ENCODE data around the gene MAP2. TPM values are rescaled to one million over a fixed set of nuclear protein-coding genes. Genes with fewer than 3 reads are reported as not detected.
A peak's percentile ranks its signal among the peaks of the same experiment; 100 is the strongest.

MAP2 gene
- total and polyA plus RNA-seq, 2 experiments from 2014 or later, result 2.9 to 4.4 TPM

DNA sequence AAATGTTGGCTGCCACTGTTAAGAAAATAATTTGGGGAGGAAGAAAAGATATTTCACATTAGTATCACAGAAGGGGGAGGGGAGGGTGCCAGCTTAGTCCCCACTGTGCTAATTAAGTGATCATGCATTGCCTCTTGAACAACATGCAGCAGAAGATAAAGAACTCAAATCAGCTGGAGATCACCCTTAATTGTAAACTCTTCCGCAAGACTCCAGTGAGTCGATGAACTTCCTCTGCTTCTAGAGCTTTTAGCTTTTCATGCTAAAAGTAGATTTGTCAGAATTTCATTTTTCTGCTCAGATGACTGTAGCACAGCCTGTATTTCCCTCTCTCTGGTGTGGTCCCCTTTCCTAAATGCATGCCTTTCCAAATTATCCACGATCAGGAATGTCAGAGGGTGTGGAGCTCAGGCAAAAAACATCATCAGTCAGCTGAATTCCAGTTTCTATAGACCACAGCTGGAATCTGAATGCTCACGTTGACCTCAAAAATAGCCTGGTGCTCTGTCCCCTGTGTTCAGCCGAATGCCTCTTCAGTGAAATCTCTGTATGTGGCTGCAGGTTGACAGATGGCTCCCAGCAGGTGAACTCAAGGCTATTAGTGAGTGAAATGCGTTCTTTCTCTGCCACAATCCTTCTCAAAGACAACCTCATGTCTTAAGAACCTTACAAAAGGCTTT lies 191.0 kb downstream of the MAP2 start:
- DNase-seq (ENCODE audit: low spot score) (peak; percentile 52), ATAC-seq (peak; percentile 89)
- no peaks in the 10 kb centered on the region for H3K79me2 ChIP-seq (replicated peaks; ENCODE audit: insufficient read depth)
- Mint-ChIP-seq H3K9me3 (peaks cover 23% of the 10 kb centered on the region), H3K4me3 (peak overlapping the region; percentile 52), H3K36me3 (ENCODE audit: low read depth) (peaks cover 21% of the 10 kb centered on the region), H3K27ac (peak overlapping the region; percentile 84), H3K4me1 (peaks cover 38% of the 10 kb centered on the region), H3K27me3 (ENCODE audit: insufficient read depth, low read depth, poor library complexity) (peaks cover 4% of the 10 kb centered on the region)
- H3K4me3 ChIP-seq, result 0 out of 2 replicates have a peak overlapping the region, but pooled peaks have one; percentile 4
- H3K36me3 ChIP-seq (ENCODE audit: insufficient read depth), result no peaks in the 10 kb centered on the region
- no peaks in the 10 kb centered on the region for H3K9me2 ChIP-seq (ENCODE audit: insufficient read depth)
- peak overlapping the region; percentile 47 for H3K4me2 ChIP-seq
- H3K27me3 ChIP-seq (ENCODE audit: insufficient read depth), result no peaks in the 10 kb centered on the region
- peaks cover 19% of the 10 kb centered on the region for H3K4me1 ChIP-seq (ENCODE audit: insufficient read depth)
- TF ChIP-seq, protein P1, sequence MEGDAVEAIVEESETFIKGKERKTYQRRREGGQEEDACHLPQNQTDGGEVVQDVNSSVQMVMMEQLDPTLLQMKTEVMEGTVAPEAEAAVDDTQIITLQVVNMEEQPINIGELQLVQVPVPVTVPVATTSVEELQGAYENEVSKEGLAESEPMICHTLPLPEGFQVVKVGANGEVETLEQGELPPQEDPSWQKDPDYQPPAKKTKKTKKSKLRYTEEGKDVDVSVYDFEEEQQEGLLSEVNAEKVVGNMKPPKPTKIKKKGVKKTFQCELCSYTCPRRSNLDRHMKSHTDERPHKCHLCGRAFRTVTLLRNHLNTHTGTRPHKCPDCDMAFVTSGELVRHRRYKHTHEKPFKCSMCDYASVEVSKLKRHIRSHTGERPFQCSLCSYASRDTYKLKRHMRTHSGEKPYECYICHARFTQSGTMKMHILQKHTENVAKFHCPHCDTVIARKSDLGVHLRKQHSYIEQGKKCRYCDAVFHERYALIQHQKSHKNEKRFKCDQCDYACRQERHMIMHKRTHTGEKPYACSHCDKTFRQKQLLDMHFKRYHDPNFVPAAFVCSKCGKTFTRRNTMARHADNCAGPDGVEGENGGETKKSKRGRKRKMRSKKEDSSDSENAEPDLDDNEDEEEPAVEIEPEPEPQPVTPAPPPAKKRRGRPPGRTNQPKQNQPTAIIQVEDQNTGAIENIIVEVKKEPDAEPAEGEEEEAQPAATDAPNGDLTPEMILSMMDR (conservative IDR thresholded peaks at IDR 0.05; ENCODE audit: low read depth in 2 of 2), result no peak
- peak; percentile 67 for TF ChIP-seq NANOG (IDR thresholded peaks at IDR 0.05; ENCODE audit: borderline replicate concordance)
- no peak for TF ChIP-seq POLR2AphosphoS5 (IDR thresholded peaks at IDR 0.05; ENCODE audit: low read depth)
- TF ChIP-seq, protein P2, sequence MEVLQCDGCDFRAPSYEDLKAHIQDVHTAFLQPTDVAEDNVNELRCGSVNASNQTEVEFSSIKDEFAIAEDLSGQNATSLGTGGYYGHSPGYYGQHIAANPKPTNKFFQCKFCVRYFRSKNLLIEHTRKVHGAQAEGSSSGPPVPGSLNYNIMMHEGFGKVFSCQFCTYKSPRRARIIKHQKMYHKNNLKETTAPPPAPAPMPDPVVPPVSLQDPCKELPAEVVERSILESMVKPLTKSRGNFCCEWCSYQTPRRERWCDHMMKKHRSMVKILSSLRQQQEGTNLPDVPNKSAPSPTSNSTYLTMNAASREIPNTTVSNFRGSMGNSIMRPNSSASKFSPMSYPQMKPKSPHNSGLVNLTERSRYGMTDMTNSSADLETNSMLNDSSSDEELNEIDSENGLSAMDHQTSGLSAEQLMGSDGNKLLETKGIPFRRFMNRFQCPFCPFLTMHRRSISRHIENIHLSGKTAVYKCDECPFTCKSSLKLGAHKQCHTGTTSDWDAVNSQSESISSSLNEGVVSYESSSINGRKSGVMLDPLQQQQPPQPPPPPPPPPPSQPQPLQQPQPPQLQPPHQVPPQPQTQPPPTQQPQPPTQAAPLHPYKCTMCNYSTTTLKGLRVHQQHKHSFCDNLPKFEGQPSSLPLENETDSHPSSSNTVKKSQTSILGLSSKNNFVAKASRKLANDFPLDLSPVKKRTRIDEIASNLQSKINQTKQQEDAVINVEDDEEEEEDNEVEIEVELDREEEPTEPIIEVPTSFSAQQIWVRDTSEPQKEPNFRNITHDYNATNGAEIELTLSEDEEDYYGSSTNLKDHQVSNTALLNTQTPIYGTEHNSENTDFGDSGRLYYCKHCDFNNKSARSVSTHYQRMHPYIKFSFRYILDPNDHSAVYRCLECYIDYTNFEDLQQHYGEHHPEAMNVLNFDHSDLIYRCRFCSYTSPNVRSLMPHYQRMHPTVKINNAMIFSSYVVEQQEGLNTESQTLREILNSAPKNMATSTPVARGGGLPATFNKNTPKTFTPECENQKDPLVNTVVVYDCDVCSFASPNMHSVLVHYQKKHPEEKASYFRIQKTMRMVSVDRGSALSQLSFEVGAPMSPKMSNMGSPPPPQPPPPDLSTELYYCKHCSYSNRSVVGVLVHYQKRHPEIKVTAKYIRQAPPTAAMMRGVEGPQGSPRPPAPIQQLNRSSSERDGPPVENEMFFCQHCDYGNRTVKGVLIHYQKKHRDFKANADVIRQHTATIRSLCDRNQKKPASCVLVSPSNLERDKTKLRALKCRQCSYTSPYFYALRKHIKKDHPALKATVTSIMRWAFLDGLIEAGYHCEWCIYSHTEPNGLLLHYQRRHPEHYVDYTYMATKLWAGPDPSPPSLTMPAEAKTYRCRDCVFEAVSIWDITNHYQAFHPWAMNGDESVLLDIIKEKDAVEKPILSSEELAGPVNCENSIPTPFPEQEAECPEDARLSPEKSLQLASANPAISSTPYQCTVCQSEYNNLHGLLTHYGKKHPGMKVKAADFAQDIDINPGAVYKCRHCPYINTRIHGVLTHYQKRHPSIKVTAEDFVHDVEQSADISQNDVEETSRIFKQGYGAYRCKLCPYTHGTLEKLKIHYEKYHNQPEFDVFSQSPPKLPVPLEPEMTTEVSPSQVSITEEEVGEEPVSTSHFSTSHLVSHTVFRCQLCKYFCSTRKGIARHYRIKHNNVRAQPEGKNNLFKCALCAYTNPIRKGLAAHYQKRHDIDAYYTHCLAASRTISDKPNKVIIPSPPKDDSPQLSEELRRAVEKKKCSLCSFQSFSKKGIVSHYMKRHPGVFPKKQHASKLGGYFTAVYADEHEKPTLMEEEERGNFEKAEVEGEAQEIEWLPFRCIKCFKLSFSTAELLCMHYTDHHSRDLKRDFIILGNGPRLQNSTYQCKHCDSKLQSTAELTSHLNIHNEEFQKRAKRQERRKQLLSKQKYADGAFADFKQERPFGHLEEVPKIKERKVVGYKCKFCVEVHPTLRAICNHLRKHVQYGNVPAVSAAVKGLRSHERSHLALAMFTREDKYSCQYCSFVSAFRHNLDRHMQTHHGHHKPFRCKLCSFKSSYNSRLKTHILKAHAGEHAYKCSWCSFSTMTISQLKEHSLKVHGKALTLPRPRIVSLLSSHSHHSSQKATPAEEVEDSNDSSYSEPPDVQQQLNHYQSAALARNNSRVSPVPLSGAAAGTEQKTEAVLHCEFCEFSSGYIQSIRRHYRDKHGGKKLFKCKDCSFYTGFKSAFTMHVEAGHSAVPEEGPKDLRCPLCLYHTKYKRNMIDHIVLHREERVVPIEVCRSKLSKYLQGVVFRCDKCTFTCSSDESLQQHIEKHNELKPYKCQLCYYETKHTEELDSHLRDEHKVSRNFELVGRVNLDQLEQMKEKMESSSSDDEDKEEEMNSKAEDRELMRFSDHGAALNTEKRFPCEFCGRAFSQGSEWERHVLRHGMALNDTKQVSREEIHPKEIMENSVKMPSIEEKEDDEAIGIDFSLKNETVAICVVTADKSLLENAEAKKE (CRISPR knock-in tag; IDR thresholded peaks at IDR 0.05), result peak; percentile 96
- no peak for TF ChIP-seq EZH2 (IDR thresholded peaks at IDR 0.05; ENCODE audit: low read depth, unreplicated experiment)
- TF ChIP-seq EZH2phosphoT487 (IDR thresholded peaks at IDR 0.05; ENCODE audit: unreplicated experiment), result no peak
- no peak for TF ChIP-seq JUNB (IDR thresholded peaks at IDR 0.05; ENCODE audit: unreplicated experiment)
- TF ChIP-seq, protein P3, sequence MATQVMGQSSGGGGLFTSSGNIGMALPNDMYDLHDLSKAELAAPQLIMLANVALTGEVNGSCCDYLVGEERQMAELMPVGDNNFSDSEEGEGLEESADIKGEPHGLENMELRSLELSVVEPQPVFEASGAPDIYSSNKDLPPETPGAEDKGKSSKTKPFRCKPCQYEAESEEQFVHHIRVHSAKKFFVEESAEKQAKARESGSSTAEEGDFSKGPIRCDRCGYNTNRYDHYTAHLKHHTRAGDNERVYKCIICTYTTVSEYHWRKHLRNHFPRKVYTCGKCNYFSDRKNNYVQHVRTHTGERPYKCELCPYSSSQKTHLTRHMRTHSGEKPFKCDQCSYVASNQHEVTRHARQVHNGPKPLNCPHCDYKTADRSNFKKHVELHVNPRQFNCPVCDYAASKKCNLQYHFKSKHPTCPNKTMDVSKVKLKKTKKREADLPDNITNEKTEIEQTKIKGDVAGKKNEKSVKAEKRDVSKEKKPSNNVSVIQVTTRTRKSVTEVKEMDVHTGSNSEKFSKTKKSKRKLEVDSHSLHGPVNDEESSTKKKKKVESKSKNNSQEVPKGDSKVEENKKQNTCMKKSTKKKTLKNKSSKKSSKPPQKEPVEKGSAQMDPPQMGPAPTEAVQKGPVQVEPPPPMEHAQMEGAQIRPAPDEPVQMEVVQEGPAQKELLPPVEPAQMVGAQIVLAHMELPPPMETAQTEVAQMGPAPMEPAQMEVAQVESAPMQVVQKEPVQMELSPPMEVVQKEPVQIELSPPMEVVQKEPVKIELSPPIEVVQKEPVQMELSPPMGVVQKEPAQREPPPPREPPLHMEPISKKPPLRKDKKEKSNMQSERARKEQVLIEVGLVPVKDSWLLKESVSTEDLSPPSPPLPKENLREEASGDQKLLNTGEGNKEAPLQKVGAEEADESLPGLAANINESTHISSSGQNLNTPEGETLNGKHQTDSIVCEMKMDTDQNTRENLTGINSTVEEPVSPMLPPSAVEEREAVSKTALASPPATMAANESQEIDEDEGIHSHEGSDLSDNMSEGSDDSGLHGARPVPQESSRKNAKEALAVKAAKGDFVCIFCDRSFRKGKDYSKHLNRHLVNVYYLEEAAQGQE (IDR thresholded peaks at IDR 0.05; ENCODE audit: unreplicated experiment), result no peak
- TF ChIP-seq STAT1 (IDR thresholded peaks at IDR 0.05; ENCODE audit: unreplicated experiment), result no peak
- no peak for TF ChIP-seq ZNF114 (CRISPR knock-in tag; IDR thresholded peaks at IDR 0.05)
- TF ChIP-seq ZNF331 (CRISPR knock-in tag; IDR thresholded peaks at IDR 0.05; ENCODE audit: low read depth), result 0 out of 2 replicates have a peak, but pooled peaks have one; percentile 17
- peak; percentile 5; the same call in 1 of the 2 replicates for TF ChIP-seq CREB1 (CRISPR knock-in tag; IDR thresholded peaks at IDR 0.05; ENCODE audit: low read depth)
- H4K20me1 ChIP-seq (replicated peaks; ENCODE audit: insufficient read depth), result no peaks in the 10 kb centered on the region
- H3K27ac ChIP-seq (ENCODE audit: low read depth), result peak overlapping the region; percentile 76
- 0 out of 2 replicates have a peak, but pooled peaks cover 4% of the 10 kb centered on the region for H3F3A ChIP-seq (replicated peaks; ENCODE audit: low read depth)
- H2AFZ ChIP-seq, result no peak overlapping the region

Data from GM23338 (cell line).